Natural killer cell (primary cell): ENCODE measurements around the gene DUSP9. TPM values are rescaled to one million over a fixed set of nuclear protein-coding genes. Genes with fewer than 3 reads are reported as not detected.

Source experiments
- ATAC-seq, 3 donors: fragments of 150-1000 bp in 2 of 3; fragments of 200-7000 bp in 1 of 3; cut with Tn5 transposase; 1 replicate in 1 of 3; 2 replicates in 2 of 3; pipeline ENCODE4 v1.10.0; 2021; ENCODE audit warnings: mild to moderate bottlenecking in 2 of 3, moderate library complexity in 2 of 3
- DNase-seq, 2 donors: peaks; one replicate each; pipeline versions ENCODE4 v3.0.0 to v3.0.0-alpha.2; 2013 to 2021; ENCODE audit warnings: mixed read lengths in 1 of 2
- H3K27ac ChIP-seq: one replicate; pipeline ENCODE4 v1.5.1; 2013; ENCODE audit warnings: mild to moderate bottlenecking, low read length
- H3K27me3 ChIP-seq: one replicate; pipeline ENCODE4 v1.6.1; 2013; ENCODE audit warnings: low read length; ENCODE audit not compliant: control insufficient read depth, insufficient read depth
- H3K36me3 ChIP-seq: one replicate; pipeline ENCODE4 v1.6.1; 2013; ENCODE audit warnings: low read length; ENCODE audit not compliant: control insufficient read depth, insufficient read depth
- H3K4me1 ChIP-seq: one replicate; pipeline ENCODE4 v1.6.1; 2013; ENCODE audit warnings: low read length; ENCODE audit not compliant: control insufficient read depth, insufficient read depth
- H3K4me3 ChIP-seq: one replicate; pipeline ENCODE4 v1.5.1; 2013; ENCODE audit warnings: low read length
- H3K9me3 ChIP-seq: one replicate; pipeline ENCODE4 v1.6.1; 2013; ENCODE audit warnings: low read length; ENCODE audit not compliant: control insufficient read depth, insufficient read depth
- H3K27ac Mint-ChIP-seq, 2 donors: one replicate each; pipeline ENCODE4 v1.8.0; 2022; ENCODE audit warnings: mild to moderate bottlenecking in 2 of 2, mixed read lengths in 2 of 2, moderate library complexity in 1 of 2
- H3K27me3 Mint-ChIP-seq, 2 donors: one replicate each; pipeline ENCODE4 v1.8.0; 2022; ENCODE audit warnings: low read depth in 2 of 2, mixed read lengths in 2 of 2
- H3K36me3 Mint-ChIP-seq: one replicate; pipeline ENCODE4 v1.8.0; 2022; ENCODE audit warnings: mixed read lengths
- H3K4me1 Mint-ChIP-seq, 2 donors: one replicate each; pipeline ENCODE4 v1.8.0; 2022; ENCODE audit warnings: mixed read lengths in 2 of 2
- H3K4me3 Mint-ChIP-seq: one replicate; pipeline ENCODE4 v1.8.0; 2022; ENCODE audit warnings: mild to moderate bottlenecking, moderate library complexity, mixed read lengths
- H3K9me3 Mint-ChIP-seq, 2 donors: one replicate each; pipeline ENCODE4 v1.8.0; 2022; ENCODE audit warnings: mixed read lengths in 2 of 2
- WGBS: methylation state at CpG from one replicate; pipeline ENCODE4 v1.1.7; 2013; ENCODE audit warnings: missing lambda C conversion rate; ENCODE audit not compliant: insufficient coverage; 5-methylcytosine and 5-hydroxymethylcytosine counted together
- intact Hi-C: fragments of 100-400 bp; cut with micrococcal nuclease; formaldehyde crosslinking; loops from one replicate; pipeline ENCODE4 v1.14.2; 2022
- total RNA-seq, 4 donors: library from RNA; stranded (reverse); fragments of 120-200 nt in 1 of 4; gene quantifications; one replicate each; pipeline versions ENCODE4 v1.2.3 to v1.2.4, GENCODE V29; 2013 to 2022
- TF ChIP-seq, protein P1 (sequence below): fragments of 200-600 bp; IDR thresholded peaks from one replicate; pipeline ENCODE4 v1.8.0; 2022; ENCODE audit warnings: antibody characterized with exemption

Gene DUSP9
- total RNA-seq, 3 donors from 2014 or later (not counting 1 experiment from before 2014, with no cell fraction given): not detected

DNA sequence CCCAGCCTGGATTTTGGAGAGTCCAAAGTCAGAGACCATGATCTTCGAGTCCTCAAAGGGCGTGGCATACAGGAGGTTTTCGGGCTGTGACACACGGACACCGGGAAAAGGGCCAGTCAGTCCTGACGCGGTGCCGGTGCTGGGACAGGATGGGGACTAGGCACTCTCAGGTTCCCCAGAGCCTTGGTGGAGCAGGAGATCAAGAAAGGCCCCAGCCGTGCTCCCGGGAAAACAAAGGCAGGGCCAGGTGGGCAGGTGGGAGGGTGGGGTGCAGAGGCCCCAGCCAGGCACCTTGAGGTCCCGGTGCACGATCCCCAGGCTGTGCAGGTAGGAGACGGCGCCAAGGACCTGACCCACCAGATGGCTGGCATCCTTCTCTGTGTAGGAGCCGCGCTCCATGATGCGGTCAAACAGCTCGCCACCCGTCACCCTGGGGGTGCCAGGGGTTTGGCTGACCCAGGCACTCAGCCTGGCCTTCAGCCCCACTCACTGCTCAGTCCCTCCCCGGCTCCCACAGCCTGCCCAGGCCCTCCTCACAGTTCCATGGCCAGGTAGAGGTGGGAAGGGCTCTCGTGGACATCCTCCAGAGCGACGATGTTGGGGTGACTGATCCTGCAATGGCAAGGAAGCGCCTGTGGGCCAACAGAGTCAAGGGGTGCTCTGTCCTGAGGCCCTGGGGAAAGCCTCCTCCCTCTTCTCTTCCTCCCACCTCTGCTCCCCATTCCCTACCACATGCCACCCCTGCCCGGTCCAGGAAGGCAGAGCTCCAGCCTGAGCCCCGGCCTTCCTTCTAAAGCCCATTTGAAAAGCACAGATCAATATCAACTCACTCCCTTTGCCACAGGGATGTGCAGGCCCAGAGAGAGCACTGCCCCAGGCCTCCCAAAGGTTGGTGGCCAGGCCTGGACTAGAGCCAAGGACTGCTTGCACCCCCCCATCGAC, 24.9 kb downstream of the DUSP9 start:
- peaks cover 4% of the 10 kb centered on the region for H3K27me3 ChIP-seq
- Mint-ChIP-seq H3K9me3 (no peaks in the 10 kb centered on the region), H3K4me1 (peaks cover 12 to 13% of the 10 kb centered on the region in 2 donors), H3K4me3 (no peak overlapping the region), H3K36me3 (no peaks in the 10 kb centered on the region), H3K27me3 (peaks cover 26 to 27% of the 10 kb centered on the region in 2 donors), H3K27ac (no peak overlapping the region)
- H3K27ac ChIP-seq: no peak overlapping the region
- WGBS: 92% methylated on average over 26 of the region's 27 CpGs
- DNase-seq (no peak), ATAC-seq (no peak)
- H3K4me1 ChIP-seq: peaks cover 7% of the 10 kb centered on the region
- TF ChIP-seq, protein P1, sequence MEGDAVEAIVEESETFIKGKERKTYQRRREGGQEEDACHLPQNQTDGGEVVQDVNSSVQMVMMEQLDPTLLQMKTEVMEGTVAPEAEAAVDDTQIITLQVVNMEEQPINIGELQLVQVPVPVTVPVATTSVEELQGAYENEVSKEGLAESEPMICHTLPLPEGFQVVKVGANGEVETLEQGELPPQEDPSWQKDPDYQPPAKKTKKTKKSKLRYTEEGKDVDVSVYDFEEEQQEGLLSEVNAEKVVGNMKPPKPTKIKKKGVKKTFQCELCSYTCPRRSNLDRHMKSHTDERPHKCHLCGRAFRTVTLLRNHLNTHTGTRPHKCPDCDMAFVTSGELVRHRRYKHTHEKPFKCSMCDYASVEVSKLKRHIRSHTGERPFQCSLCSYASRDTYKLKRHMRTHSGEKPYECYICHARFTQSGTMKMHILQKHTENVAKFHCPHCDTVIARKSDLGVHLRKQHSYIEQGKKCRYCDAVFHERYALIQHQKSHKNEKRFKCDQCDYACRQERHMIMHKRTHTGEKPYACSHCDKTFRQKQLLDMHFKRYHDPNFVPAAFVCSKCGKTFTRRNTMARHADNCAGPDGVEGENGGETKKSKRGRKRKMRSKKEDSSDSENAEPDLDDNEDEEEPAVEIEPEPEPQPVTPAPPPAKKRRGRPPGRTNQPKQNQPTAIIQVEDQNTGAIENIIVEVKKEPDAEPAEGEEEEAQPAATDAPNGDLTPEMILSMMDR: no peak
- no peaks in the 10 kb centered on the region for H3K9me3 ChIP-seq
- no peak overlapping the region for H3K4me3 ChIP-seq
- intact Hi-C loops: no loop called here
- H3K36me3 ChIP-seq: no peaks in the 10 kb centered on the region

DNA sequence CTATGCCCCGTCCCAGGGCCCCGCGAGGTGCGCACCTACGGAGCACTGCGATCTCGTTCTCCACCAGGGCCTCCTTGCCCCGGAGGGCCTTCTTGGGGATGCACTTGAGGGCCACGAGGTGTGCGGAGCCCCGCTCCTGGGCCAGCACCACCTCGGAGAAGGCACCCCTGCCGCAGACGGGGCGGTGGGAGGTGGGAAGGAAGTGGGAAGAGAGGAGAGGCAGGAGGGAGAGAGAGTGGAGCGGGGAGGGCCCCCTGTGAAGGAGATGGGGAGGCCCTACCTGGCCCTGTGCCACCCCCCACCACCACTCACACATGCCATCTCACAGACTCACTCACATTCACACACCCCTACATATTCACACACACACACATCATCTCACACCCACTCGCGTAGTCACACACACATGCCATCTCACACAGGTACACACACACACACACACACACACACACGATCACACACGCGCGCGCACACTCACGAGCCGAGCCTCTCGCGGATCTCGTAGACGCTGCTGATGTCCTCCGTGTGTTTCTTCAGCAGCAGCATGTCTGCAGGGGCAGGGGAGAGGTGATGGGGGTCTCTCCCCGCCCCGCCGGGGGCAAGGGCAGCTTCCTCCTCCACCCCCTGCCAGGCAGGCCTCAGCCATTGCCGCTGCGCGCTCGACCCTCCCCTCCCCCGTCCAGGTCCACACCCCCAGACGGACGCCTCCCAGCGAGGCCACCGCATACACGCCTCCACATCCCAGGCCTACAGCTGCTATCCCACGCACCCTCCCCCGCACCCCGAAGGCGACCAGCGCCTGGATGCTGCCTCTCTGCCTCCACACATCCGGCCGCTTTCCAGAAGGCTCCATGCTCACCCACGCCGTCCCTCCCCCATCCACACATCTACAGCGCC, 25.8 kb downstream of the DUSP9 start:
- H3K27me3 Mint-ChIP-seq: peaks cover 20 to 24% of the 10 kb centered on the region in 2 donors
- no peaks in the 10 kb centered on the region for H3K9me3 Mint-ChIP-seq
- no peak overlapping the region for H3K27ac Mint-ChIP-seq
- H3K27ac ChIP-seq: no peak overlapping the region
- H3K4me3 ChIP-seq: no peak overlapping the region
- no peaks in the 10 kb centered on the region for H3K36me3 Mint-ChIP-seq
- ATAC-seq: no peak
- H3K4me1 ChIP-seq: peaks cover 4% of the 10 kb centered on the region
- no peak for DNase-seq
- intact Hi-C loops: no loop called here
- H3K4me3 Mint-ChIP-seq: no peak overlapping the region
- H3K36me3 ChIP-seq: no peaks in the 10 kb centered on the region
- 48% methylated on average over 41 of the region's 53 CpGs for WGBS
- H3K4me1 Mint-ChIP-seq: peaks cover 8 to 10% of the 10 kb centered on the region in 2 donors
- no peaks in the 10 kb centered on the region for H3K9me3 ChIP-seq
- TF ChIP-seq, protein P1: no peak
- H3K27me3 ChIP-seq: peaks cover 4% of the 10 kb centered on the region

DNA sequence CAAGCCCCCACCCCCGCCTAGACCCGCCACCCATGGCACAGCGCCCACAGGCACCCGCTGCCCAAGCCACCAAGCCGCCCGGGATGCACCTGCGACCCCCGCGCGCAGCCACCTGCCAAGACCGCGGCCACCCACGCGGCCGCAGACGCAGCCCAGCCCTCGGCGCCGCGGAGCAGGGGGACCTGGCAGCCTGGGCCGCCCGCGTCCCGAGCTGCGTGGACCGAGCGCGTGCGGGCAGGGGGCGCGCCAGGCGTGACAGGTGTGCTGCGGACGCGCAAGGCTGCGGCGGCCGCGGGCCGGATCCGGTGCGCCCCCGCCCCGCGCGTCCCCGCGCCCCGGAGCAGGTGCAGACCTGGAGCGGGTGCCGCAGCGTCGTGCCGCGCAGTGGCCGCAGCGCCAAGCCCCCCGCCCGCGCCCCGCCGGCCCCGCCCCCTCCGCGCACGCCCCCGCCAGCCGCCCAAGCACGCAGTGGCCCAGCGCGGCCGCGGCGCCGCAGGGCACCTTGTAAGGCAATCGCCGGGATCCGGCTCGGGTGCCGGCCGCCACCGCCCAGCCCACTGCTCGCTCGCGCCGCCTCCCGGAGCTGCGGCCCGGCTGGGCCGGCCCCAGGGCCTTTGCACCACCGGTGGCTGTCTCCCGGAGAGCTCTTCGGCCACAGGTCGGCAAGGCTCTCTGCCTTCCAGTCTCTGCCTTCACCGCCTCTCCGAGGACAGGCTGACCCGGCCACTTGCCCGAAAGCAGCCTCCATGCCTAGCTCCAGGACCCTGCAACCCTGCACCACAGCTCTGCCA, 26.6 kb downstream of the DUSP9 start, which contains the start of gene PNCK:
Gene PNCK (minus strand): TSS at position 386 of the 791 bp plus-strand sequence. CDS start 737 bp downstream, outside the sequence.
- Histone ChIP-seq H3K4me3 (no peak within 1 kb of the TSS), H3K27ac (no peak within 1 kb of the TSS), H3K27me3 (peaks cover 4% of the 10 kb centered on the region), H3K9me3 (no peaks in the 10 kb centered on the region), H3K4me1 (no peaks in the 10 kb centered on the region), H3K36me3 (no peaks in the 10 kb centered on the region)
- DNase-seq (no peak), ATAC-seq (no peak)
- no peak within 1 kb of the TSS for H3K4me3 Mint-ChIP-seq
- H3K9me3 Mint-ChIP-seq: no peaks in the 10 kb centered on the region
- 9% methylated on average over 93 of the region's 98 CpGs for whole genome bisulfite sequencing
- no peaks in the 10 kb centered on the region for H3K36me3 Mint-ChIP-seq
- peaks cover 15 to 24% of the 10 kb centered on the region in 2 donors for H3K27me3 Mint-ChIP-seq
- peaks cover 4 to 6% of the 10 kb centered on the region in 2 donors for H3K4me1 Mint-ChIP-seq
- no peak within 1 kb of the TSS for H3K27ac Mint-ChIP-seq
- TF ChIP-seq, protein P1: no peak
- intact Hi-C loops: no loop called here
